Measurements from ENCODE around the gene ZNF232.
"Not testable (repeated sequence)": the region's sequence is repeated elsewhere in the genome, so short reads cannot be mapped to it uniquely, and the experiment has no call there.

The ZNF232 gene

DNA sequence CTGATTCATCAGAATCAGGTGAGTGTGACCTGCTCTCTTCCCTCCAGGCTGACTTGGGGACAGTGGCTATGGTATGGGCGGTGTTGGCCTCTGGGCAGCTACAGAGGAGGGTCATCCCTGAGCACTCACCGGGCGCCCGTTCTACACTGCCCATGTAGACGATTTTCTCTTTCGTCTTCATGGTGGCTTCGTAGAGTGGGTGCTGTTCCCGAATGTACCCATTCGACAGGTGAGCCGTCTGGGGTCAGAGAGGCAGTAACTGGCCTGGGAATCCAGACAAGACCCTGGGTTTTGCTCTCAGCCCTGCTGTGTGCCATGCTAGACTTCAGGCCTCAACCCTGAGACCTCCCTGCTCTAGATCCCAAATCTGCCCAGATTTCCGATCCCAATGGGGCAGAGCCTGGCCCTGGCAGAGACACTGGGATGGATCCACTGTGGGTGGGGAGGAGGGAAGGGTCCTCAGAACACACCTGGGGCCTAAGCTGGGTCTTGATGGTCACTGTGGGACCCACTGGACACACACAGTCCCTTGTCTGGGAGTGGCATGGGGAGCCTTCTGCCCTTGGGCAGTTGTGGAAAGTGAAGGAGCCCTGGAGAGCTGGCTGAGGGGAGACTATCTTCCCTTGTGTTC, 17.3 kb upstream of the ZNF232 start:
- H3K4me3 ChIP-seq (ENCODE audit: low read depth, low read length): no peak overlapping the region
- DNase-seq (ENCODE audit: low read depth): no peak
- TF ChIP-seq, protein P1, sequence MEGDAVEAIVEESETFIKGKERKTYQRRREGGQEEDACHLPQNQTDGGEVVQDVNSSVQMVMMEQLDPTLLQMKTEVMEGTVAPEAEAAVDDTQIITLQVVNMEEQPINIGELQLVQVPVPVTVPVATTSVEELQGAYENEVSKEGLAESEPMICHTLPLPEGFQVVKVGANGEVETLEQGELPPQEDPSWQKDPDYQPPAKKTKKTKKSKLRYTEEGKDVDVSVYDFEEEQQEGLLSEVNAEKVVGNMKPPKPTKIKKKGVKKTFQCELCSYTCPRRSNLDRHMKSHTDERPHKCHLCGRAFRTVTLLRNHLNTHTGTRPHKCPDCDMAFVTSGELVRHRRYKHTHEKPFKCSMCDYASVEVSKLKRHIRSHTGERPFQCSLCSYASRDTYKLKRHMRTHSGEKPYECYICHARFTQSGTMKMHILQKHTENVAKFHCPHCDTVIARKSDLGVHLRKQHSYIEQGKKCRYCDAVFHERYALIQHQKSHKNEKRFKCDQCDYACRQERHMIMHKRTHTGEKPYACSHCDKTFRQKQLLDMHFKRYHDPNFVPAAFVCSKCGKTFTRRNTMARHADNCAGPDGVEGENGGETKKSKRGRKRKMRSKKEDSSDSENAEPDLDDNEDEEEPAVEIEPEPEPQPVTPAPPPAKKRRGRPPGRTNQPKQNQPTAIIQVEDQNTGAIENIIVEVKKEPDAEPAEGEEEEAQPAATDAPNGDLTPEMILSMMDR (IDR thresholded peaks at IDR 0.05; ENCODE audit: control insufficient read depth, extremely low read depth, insufficient read depth): no peak

- not testable (repeated sequence) for H3K4me3 ChIP-seq (ENCODE audit: low read depth, low read length); DNase-seq (ENCODE audit: low read depth)
These were observed 16.7 kb upstream of the ZNF232 start for GRCh38 chr17:5128387-5128786.

DNA sequence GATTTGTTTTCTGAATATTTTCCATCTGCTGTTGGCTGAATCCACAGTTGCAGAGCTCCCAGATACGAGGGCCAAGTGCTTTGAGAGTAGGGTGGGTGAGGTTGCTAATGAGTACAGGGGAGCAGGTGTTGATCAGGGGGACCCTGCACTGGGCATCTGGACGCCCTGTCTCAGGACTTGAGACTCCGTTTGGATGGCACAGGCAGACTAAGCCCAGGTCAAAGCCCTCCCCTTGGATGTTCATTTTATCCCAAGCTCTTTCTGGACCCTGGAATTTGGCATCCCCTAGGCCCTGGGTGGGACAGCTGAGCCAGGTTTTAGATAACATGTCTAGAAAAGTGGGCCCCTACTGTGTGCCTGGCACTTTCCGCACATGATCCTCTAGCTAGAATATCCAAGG, 16.2 kb upstream of the ZNF232 start:
- H3K4me3 ChIP-seq (ENCODE audit: low read depth, low read length): no peak overlapping the region
- TF ChIP-seq, protein P1 (IDR thresholded peaks at IDR 0.05; ENCODE audit: control insufficient read depth, extremely low read depth, insufficient read depth): no peak
- no peak for DNase-seq (ENCODE audit: low read depth)

DNA sequence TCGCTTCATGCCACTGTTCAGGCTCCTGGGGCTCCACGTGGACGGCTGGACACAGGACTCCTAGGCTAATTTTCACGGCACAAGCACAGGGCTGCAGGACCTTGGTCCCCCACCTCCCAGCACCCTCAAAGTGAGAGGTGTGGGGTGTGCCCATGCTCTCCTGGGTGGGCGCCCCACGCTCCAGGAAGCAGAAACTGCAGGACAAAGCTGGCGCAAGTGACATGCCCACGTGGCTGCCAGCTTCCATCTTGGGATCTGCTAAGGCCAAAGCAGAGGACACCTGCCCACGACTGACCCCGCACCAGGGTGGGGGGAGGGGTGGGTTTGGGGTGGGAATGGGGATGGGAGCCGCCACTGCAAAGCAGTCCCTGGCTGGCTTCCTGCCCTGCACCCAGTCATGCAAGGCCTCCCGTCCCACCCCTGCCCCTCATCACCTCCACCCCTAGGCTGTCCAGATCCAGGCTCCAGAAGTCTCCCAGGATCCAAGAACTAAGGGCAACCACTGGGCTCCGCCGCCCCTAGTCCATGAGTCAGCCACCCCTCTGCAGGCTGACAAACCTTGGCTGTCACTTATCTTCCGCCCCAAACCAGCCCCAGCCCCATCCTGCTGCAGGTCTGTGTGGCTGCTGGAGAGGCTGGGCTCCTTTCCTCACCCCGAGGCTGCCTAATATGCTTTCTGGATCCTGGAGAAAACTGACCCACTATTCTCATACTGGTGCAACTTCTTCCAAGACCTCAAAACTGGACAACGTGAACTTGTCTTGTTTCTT, 15.2 kb upstream of the ZNF232 start:
- no peak for DNase-seq (ENCODE audit: low read depth)
- no peak overlapping the region for H3K4me3 ChIP-seq (ENCODE audit: low read depth, low read length)
- TF ChIP-seq, protein P1 (IDR thresholded peaks at IDR 0.05; ENCODE audit: control insufficient read depth, extremely low read depth, insufficient read depth): no peak

DNA sequence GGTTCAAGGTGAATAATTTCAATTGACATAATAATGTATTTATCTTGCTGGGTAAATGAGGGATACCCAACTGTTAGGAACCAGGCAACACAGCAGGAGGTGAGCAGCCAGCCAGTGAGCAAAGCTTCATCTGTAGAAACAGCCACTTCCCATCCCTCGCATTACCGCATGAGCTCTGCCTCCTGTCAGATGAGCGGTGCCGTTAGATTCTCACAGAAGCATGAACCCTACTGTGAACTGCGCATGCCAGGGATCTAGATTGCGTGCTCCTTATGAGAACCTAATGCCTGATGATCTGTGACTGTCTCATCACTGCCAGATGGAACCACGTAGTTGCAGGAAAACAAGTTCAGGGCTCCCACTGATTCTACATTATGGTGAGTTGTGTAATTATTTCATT, 13.2 kb upstream of the ZNF232 start:
- DNase-seq (ENCODE audit: low read depth); H3K4me3 ChIP-seq (ENCODE audit: low read depth, low read length): not testable (repeated sequence)

- not testable (repeated sequence) for H3K4me3 ChIP-seq (ENCODE audit: low read depth, low read length); DNase-seq (ENCODE audit: low read depth)
These were observed 12.6 kb upstream of the ZNF232 start for GRCh38 chr17:5124125-5124760.

GRCh38 chr17:5123343-5124124, 11.9 kb upstream of the ZNF232 start:
- TF ChIP-seq, protein P1 (IDR thresholded peaks at IDR 0.05; ENCODE audit: control insufficient read depth, extremely low read depth, insufficient read depth): no peak
- DNase-seq (ENCODE audit: low read depth): no peak
- no peak overlapping the region for H3K4me3 ChIP-seq (ENCODE audit: low read depth, low read length)

- no peak overlapping the region for H3K4me3 ChIP-seq (ENCODE audit: low read depth, low read length)
- DNase-seq (ENCODE audit: low read depth): no peak
- TF ChIP-seq, protein P1 (IDR thresholded peaks at IDR 0.05; ENCODE audit: control insufficient read depth, extremely low read depth, insufficient read depth): no peak
These were observed 11.1 kb upstream of the ZNF232 start for GRCh38 chr17:5122586-5123342.

- not testable (repeated sequence) for DNase-seq (ENCODE audit: low read depth); H3K4me3 ChIP-seq (ENCODE audit: low read depth, low read length)
These were observed 10.4 kb upstream of the ZNF232 start for GRCh38 chr17:5122056-5122455.
